ENCODE results near the gene METRN.

METRN gene

DNA sequence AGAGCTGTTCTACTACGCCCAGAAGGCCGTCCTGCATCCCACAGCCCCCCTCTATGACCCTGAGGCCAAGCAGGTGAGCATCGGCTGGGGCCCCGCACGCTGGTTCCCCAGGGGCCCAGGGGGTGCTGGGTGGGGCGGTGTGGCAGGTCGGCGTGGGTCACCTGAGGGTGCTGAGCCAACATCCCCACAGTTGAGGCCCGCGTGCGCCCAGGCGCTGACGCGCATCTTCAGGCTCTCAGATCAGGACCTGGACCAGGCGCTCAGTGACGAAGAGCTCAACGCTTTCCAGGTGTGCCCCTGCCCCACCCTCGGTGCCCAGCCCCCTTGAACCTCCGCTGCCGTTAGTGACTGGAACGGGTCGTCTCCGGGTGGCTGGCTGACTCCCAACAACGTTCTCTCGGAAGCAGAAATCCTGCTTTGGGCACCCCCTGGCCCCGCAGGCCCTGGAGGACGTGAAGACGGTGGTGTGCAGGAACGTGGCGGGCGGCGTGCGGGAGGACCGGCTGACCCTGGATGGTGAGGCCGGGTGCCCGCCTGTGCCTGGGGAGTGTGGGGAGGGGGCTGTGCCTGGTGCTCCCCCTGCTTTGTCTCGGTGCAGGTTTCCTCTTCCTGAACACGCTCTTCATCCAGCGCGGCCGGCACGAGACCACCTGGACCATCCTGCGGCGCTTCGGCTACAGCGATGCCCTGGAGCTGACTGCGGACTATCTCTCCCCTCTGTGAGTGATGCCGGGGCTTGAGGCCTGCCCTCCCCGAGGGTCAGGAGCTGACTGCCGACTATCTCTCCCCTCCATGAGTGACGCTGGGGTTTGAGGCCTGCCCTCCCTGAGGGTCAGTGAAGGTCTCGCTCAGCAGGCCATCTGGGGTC is 44.2 kb upstream of the METRN start:
- TF ChIP-seq, protein P1, sequence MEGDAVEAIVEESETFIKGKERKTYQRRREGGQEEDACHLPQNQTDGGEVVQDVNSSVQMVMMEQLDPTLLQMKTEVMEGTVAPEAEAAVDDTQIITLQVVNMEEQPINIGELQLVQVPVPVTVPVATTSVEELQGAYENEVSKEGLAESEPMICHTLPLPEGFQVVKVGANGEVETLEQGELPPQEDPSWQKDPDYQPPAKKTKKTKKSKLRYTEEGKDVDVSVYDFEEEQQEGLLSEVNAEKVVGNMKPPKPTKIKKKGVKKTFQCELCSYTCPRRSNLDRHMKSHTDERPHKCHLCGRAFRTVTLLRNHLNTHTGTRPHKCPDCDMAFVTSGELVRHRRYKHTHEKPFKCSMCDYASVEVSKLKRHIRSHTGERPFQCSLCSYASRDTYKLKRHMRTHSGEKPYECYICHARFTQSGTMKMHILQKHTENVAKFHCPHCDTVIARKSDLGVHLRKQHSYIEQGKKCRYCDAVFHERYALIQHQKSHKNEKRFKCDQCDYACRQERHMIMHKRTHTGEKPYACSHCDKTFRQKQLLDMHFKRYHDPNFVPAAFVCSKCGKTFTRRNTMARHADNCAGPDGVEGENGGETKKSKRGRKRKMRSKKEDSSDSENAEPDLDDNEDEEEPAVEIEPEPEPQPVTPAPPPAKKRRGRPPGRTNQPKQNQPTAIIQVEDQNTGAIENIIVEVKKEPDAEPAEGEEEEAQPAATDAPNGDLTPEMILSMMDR (IDR thresholded peaks at IDR 0.05; ENCODE audit: extremely low read depth, missing control alignments), result no peak
- DNase-seq (ENCODE audit: low spot score), result no peak

DNA sequence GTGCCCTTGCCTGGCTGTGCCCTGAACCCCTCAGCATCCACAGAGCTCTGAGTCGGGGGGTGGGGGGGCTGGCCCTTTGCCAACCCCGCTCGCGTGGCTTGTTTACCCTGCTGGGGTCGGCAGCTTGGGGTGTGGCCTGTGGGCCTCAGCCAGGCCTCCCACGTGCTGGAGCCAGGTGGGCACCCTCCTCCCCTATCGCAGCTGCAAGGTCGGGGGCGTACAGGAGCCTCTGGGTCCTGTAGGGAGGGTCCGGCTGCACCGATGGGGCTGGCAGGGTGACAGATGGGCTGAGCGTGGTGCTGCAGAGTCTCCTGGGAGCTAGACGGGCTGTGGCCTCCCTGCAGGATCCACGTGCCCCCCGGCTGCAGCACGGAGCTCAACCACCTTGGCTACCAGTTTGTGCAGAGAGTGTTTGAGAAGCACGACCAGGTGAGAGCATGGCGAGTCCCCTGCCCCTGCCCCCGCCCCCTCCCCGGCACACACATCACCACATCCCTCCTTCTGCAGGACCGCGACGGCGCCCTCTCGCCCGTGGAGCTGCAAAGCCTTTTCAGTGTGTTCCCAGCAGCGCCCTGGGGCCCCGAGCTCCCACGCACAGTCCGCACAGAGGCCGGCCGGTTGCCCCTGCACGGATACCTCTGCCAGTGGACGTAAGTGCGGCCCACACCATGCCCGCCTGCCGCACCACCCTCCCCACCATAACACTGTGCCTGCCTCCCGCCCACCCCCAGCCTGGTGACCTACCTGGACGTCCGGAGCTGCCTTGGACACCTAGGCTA is 43.4 kb upstream of the METRN start:
- no peak for DNase-seq (ENCODE audit: low spot score)
- TF ChIP-seq, protein P1 (IDR thresholded peaks at IDR 0.05; ENCODE audit: extremely low read depth, missing control alignments), result no peak

DNA sequence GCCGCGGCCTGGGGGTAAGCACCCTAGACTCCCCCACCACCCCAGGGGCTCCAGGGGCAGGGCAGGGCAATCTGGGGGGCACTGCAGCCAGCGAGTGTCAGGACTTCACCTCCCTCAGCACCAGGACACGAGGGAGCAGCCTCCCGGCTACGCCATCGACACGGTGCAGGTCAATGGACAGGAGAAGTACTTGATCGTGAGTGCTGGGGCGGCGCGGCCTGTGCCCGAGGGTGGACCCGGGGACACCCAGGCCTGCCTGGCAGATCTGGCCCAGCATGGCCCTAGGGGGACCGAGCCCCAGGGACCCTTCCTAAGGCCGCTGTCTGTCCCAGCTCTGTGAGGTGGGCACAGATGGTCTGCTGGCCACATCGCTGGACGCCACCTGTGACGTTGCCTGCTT is 42.5 kb upstream of the METRN start:
- DNase-seq (ENCODE audit: low spot score), result no peak
- TF ChIP-seq, protein P1 (IDR thresholded peaks at IDR 0.05; ENCODE audit: extremely low read depth, missing control alignments), result no peak

DNA sequence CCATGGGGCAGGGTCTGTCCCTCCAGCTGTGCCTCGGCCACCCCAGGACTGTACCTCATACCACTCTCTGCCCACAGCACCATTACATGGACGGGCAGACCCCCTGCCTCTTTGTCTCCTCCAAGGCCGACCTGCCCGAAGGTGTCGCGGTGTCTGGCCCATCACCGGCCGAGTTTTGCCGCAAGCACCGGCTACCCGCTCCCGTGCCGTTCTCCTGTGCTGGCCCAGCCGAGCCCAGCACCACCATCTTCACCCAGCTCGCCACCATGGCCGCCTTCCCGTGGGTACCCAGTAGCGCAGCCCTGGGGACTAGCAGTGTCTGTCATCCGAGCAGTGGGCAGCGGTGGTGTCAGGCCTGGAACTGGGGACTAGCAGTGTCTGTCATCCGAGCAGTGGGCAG is 42.1 kb upstream of the METRN start:
- TF ChIP-seq, protein P1 (IDR thresholded peaks at IDR 0.05; ENCODE audit: extremely low read depth, missing control alignments), result no peak
- DNase-seq (ENCODE audit: low spot score), result no peak

DNA sequence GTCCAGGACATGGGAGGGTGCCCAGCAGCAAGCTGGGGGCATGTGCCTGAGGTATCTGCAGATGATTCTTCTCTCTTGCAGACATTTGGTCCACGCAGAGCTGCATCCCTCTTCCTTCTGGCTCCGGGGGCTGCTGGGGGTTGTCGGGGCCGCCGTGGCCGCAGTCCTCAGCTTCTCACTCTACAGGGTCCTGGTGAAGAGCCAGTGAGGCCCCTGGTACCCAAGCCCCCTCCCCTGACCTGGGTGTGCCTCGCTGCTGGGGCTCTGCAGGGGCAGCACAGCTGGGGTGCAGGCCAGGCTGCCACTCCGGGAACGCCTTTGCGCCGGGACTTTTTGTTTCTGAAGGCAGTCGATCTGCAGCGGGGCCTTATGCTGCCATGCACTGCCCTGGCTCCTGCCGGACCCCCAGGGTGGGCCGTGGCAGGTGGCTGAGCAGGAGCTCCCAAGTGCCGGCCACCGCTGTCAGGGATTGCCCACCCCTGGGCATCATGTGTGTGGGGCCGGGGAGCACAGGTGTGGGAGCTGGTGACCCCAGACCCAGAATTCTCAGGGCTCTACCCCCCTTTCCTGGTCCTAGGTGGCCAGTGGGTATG is 41.4 kb upstream of the METRN start:
- TF ChIP-seq, protein P1 (IDR thresholded peaks at IDR 0.05; ENCODE audit: extremely low read depth, missing control alignments), result no peak
- DNase-seq (ENCODE audit: low spot score), result no peak

DNA sequence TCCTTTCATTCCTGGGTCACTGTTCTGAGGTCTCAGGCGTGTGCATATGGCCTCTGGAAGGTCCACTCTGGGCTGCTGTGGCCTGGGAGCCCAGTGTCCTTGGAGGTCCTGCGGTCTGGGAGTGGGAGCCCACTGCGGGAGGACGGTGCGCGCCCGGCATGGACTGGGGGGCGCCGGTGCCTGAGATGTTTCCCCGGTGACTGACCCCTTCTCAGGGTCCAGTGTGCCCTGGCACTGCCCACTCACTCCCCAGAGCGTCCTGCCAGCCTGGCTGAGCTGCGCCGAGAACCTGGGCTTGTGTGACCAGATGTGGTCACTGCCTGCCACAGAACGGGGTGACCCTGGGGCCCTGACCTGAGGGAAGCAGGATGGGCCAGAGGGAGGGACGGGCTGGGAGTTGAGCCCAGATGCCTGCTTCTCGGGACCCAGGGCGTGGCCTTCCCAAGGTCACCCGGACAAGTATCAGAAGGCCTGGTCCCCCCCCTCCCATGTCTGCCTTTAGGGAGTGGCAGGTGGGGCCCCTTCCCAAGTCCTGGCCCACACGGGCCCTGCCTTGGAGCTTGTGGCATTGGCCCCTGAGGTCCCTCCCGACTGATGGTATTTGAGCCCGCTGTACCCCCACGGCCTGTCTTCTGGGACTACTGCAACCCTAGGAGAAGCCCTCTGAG is 40.6 kb upstream of the METRN start:
- TF ChIP-seq, protein P1 (IDR thresholded peaks at IDR 0.05; ENCODE audit: extremely low read depth, missing control alignments), result no peak

More for the DNA sequence above, 40.6 kb upstream of the METRN start:
- no peak for DNase-seq (ENCODE audit: low spot score)
